GM21737 (cell line): ENCODE measurements around the gene CEMIP2.

Source experiments
- ATAC-seq: cut with Tn5 transposase; IDR thresholded peaks from one replicate; pipeline ENCODE4 v1.9.1; 2021; ENCODE audit warnings: mild to moderate bottlenecking, moderate library complexity; ENCODE audit not compliant: unreplicated experiment

The CEMIP2 gene

DNA sequence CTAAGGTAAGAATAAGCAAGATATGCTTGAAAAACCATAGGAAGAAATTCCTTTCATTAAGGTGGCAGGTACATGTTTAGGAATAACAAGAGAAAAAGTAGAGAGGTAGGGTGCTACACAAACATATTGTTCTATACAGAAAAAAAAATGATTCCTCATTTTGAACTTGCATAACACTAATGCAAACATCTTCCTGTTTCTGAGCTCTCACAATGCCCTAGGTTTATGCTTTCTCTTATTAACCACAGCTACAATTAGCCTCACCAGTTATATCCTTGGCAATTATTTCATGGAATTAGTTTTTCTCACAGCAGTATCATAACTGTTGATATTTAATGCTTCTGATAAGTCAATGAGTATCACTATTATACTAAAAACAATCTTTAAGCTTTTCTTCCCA, 20.7 kb downstream of the CEMIP2 start:
- no peak for ATAC-seq

DNA sequence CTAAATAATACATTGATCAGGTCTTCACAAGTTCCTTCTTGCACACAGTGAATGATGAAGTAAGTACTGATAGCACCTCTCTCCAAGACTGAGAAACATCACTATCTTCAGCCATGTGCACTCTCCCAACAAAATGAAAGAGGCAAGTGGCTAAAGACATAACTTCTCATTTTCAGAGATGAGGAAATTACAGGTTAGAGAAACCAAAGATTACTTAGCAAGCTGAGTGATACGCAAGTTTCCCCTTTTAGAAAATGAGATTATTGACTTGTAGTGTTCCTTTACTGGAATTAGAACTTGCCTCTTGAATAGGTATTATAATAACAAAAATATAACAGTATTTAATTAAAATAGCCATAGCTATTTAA, 21.6 kb downstream of the CEMIP2 start:
- no peak for ATAC-seq

DNA sequence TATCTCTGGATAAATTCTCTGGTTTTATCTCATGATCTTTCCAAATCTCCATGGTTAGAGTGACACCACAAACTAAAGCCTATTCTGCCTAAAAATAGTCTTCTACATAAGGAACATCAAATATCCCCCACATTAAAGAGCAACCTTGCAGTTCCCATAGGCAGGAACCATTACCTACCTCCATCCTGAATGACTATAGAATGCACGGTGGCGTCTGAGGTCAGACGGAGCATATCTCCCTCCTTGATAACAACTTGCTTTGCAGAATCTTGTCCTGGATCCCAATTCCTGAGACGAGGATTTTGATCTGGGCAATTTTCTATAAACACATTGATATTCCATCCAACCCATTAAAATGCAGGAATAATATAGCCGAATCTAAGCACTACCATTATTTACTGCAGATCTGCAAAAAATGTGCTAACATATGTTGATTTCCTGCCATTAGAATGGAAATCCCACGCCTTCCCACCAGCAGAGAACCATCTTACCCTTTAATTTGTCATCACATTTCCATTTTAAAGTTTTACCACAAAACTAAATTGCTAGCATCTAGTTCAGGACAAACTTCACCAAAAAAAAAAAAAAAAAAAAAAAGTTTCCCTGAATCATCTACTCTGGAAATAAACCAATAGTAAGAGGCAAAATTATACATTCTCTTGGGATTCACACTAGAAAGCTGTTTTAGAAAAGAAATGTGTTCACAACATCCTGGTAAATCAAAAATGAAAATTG, 22.1 kb downstream of the CEMIP2 start:
- no peak for ATAC-seq

DNA sequence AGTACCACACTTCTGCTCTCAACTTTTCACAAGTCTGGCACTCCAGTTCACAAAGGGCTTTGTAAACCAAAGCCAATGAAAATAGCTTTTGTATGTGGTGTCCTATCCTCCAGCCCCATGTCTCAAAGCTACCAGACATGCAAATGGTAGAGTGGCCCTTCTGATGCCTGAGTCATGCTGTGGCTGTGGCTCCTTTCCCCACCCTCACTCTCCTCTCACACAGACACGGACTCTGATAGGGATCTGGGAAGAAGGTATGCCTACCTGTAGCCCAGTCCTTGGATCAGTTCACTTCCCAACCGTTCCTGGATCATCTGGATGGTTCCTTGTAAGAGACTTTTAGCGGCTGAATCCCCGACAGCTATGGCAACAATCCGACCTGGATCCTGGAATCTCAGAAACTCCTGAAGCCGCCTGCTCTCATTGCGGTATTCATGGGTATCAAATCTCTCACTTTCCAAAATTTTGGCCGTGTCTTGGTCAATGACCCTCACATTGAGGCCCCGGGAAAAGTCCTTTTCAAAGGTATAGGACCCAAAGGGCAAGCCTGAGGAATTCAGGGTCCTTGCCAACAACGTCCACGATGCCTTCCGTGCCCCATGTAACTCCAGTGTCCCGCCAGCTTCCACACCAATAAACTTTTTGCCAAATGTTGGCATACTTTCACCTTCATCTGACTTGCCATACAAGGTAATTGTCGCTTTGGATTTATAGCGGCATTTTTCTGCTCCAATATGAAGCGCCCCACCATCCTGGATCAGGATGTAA, 23.4 kb downstream of the CEMIP2 start:
- no peak for ATAC-seq

DNA sequence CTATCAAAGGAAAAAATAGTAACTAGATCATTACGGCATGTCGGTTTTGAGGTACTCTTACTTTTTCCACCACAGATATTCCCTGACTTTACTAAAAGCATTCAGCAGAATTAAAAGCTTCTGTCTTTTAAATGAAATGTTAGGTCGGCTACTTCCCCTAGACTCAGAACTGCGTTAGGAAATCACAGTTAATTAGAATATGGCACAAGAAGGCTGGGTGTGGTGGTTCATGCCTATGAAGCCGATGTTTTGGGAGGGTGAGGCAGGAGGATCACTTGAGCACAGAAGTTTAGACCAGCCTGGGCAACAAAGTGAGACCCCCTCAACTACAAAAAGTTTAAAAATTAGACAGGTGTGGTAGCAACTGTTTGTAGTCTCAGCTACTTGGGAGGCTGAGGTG, 24.4 kb downstream of the CEMIP2 start:
- no peak for ATAC-seq

DNA sequence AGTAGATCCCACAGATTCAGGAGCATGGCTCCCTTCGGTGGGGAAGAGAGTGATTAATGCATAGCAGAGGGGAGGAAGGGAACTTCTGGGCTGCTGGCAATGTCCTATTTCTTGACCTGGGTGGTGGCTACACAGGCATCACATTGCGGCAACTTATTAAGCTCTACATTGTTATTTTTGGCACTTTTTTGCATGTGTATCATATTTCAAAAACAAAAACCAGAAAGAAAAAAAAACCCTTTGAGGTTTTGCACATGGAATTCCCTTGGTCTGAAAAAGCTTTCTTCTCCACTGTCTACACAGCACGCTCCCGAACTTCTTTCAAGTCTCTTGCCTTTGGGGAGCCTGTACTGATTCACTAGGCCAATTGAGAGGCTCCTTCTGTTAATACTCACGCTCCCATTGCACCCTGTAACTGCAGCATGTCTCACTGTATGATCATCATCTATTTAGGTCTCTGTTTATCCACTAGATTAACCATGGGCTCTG, 25.1 kb downstream of the CEMIP2 start:
- ATAC-seq, result no peak

DNA sequence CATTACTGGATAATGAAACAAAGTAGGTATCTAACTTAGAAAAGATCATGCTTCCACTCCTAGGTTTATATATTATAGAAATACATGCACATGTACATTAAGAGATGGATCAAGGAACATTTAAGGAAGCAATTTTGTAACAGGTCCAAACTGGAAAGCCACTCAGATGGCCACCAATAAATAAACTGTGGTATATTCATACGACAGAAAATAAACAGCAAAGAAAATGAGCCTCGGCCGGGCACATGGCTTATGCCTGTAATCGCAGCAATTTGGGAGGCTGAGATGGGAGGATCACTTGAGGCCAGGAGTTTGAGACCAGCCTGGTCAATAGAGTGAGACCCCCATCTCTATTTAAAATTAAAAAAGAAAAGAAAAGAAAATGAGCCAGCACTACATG, 25.6 kb downstream of the CEMIP2 start:
- no peak for ATAC-seq

DNA sequence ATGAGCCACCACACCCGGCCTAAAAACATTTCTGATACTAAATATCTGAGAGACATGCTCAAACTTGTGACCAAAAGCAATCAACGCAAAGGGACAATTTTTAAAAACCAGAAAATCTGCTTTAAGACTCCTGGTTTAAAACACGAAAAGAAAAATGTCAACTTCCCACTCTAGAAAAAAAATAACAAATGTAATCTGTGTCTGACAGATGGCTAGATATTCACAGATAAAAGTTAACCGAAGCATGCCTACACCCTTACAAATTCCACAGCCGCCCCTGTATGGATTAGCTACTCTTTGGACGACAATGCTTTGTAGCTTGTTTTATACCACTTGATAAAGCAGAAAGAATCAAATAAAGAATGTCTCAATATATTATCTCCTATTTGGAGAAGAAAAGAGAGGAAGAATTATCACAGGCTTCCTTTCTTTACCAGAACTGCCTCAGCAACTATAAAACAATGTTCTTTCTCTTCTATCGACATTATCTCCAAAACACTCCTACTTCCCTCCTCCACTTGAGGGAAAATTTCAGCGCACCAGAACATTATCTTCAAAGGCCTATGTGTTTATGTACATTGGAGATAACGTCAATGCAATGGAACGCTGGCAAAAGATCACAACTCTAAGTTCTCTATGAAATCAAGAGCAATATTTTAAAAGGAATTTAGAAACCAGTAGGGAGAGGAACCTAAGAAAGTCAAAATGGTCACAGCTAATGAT, 26.2 kb downstream of the CEMIP2 start:
- ATAC-seq, result no peak

DNA sequence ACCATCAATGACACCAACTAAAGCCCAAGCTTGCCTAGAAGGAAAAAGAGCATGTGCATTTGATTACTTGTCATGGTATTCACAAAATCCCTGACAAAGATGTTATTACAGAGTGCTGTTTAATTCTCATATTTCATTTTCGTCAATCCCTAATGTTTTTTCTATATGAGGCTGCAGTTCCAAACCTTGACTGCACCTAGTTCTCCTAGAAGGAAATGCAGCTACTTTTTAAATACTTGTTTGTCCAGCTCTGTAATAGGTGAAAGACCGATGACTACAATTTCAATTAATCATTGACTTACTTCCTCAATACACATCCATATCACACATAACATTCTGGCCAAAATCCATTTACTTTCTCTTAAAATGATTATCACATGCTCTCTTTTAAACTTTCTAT, 28.1 kb downstream of the CEMIP2 start:
- ATAC-seq, result no peak

DNA sequence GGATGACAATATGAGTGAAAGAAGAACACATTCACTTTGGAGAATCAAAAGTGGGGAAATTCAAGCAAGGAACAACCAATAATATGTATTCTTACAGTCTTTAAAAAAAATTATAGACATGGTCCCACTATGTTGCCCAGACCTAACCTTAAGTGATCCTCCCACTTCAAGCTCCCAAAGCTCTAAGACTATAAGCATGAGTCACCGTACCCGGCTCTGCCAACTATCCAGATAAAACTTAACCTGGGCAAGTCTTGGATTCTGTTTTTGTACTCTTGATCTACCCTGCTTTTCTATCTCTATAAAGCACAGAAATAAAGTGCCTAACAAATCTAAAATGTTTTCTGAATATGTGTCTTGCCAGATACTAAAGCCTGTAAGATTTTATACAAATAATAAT, 30.9 kb downstream of the CEMIP2 start:
- ATAC-seq, result no peak

DNA sequence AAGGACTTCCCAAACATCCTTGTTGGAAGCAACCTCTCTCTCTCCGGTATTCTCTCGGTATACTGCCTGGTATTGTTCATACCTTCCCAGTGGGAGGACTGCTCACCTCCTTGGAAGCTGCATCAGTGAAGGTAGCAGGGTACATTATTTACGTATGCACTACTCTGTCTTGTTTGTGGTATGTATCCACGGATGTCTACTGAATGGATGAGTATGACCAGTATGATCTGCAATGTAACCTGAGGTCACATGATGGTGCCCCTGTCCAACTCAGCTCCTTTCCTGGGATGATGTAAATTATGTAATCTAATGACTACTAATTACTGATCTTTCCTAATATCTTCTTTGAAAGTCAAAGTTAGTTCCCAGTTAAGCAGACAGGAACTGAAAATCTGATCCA, 32.1 kb downstream of the CEMIP2 start:
- ATAC-seq, result no peak

DNA sequence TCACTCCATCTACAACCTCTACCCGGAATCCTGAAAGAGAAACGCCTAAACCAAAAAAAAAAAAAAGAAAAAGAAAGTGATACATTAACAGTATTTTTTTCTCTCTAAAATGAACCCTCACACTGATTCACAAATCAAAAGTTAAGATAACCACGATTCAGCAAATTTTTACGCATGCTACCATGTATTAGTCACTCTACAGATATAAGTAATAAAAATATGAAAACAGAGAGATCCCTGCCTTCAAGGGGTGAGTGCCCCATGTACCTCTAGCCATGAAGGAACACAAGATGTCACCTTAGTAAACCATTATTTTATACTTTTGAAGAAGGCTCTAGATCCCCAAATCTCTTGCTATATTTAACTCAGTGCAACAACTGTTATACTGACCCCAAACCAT, 33.4 kb downstream of the CEMIP2 start:
- ATAC-seq, result no peak

DNA sequence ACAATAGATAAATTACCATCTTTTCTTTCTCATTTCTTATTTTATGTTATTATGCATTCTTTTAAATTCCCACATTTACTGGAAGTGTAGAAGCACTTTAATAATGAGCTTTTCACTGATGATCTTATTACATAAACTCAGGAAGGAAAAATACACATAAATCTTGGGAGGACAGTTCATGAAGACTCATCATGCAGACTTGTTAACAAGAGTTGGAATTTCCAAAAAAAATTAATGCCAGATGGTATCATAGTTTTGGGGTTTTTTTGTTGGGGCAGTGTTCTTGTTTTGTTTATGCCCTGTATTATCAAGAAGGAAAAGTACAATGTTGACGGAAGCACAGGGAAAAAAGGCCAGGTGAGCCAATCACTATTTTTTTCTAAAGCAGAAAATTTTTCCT, 35.1 kb downstream of the CEMIP2 start:
- ATAC-seq, result no peak

DNA sequence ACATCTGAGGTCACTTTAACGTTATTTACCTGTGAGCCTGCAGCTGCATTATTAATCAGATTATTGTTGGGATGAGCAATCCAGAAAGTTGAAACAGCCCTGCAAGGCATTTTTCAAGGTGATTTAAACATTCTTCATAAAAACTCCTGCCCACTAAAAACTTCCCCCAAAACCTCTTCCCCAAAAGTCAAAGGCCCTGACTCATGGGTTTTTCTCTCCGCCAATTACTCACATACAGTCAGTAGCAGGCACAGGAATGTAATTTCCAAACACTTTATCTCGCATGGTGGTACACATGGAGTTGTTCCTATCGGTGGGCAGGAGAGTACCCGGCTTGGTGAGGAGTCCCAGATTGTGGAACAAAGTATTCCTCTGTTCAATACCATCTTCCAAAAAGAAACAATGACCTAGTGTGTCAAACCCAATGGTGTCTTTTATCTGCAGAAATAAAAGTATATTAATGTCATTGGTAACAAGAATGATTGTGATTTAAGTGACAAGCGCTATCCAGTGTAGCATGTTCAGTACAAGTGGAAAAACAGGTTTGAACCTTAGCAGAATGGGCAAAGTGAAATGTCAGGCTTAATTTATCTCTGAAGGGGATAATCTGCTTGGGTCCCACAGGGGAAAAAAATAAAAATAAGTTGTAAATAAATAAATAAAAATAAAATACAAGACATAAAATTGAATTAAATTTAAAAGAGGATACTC, 38.3 kb downstream of the CEMIP2 start:
- no peak for ATAC-seq

DNA sequence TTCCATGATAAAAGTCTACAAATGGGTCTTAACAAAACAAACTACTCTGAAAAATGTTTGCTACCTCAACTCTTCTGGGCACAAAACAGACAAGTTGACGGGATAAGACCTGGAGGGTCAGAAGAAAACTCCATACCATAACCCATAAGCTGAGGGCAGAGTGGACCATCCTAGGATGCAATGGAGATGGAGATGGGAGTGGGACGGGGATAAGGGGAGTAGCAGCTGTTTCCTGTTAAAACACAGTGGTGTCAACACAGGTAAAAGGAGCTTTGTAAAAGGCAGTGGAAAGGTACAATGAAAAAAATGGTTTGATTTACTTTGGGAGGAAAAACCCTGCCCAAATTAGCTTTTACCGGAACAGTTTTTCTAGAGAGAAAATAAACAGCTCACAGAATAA, 41.6 kb downstream of the CEMIP2 start:
- ATAC-seq, result no peak

DNA sequence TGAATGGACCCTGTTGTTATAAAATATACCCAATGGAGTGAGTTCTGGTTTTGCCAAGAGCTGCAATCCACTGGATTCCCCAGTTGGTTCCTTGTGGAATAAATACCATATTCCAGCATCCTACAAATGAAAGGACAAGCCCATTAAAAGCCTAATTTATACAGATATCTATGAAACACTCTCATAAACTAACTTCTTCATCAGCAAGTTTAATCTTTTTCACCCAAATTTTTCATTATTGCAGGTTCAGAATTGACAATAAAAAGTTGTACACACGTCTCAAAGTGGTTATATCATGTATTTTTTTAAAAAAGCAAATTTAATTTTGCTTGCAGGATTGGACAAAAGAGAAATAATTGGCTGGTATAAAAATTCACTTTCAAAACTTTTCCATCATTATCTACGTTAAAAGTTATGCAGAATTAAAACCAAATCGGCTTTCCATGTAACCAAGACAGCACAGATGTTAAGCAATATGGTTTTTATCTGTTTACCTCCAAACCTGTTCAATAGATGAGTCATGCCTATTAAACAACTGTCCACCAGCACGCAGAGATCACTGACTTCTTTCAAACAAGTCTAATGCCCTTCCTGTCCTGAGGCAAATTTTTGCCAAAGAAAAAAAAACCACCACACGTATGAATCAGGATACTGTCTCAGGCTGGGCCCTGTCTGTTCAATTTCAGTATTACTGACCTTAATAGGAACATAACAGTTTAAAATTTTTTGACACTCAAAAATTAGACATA, 42.5 kb downstream of the CEMIP2 start:
- no peak for ATAC-seq

DNA sequence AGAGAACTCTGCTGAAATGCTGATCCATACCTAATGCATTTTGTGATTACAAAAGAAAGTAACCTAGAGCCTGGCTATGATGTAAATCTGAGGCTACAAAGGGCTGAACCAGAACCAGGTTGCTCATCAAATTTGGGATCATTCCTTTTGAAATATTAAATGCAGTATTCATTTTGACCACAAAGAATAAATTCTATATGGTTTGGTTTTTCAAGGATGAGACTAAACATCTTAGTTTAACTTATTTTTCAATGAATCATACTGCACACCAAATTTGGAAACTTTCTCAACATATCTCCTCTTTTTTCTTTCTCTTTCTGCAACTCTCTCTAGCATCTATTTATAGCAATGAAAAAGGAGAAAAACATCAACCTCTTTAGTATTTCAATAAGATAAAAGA, 46.5 kb downstream of the CEMIP2 start:
- no peak for ATAC-seq

DNA sequence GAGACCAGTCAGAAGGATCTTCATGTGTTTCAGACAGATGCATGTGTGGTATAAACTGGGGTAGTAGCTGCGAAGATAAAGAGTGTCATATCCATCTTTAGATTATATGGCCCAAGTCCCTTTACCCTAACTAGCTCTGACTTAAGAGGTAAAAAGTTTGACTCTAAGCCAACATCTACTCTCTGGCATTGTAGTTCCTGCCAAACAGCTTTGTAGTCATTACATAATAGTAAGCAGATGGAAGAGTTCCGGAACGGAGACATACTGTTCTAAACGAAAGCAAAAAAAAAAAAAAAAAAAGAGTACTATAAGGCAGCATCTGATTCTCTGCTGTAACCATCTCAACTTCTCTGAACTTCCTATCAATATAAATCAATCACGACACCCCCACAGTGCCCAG, 48.8 kb downstream of the CEMIP2 start:
- no peak for ATAC-seq

DNA sequence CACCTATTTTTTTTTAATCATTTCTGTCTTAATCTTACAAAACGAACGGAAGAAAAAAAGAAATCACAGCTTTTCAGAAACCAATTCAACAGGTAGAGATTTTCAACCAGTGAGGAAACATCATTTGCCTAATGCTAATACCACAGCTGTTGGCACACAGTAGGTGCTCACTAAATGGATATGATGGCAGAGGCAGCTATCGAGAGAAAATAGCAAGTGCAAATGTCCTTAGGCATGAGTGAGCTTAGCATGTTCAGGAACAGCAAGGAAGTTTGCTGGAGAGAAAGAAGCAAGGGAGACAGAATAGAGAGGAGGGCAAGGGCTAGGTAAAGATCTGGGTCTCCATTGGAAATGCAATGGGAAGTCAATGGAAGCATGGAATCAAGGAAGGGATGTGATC, 49.2 kb downstream of the CEMIP2 start:
- ATAC-seq, result no peak

DNA sequence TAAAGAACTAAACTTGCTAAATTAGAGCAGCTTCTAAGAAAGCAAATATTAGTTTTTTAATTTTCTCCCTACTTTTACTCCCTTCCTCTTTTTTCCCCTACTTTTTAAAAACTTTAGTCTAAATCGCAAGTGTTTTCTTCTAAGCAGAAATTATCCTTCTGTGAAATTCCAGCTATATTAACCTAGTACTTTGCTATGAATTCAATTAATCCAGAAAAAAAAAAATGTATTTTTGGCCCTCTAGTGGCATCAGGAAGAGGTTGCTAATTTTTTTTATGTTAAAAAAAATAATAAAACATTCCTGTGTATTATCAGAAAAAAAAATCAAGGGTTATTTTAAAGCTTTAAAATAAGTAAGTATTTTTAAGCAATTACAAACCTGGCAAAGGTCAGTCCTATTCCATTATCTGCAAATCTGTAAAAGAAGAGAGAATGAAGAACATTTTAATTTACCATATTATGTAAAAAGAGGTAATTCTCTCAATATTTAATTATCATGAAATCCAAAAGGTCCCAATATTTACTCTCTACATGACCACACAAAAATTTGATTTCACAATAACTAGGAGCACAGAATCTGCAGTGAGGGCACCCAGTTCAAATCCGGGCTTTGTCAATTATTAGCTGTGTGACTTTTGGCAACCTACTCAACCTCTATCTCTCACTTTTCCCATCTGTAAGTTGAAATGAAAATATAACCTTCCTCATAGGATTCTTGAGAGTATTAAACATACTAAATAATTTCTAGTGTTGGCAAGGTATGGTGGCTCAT, 52.0 kb downstream of the CEMIP2 start:
- ATAC-seq, result no peak
